ENCODE measurements around the gene PIH1D1. TPM values are rescaled to one million over a fixed set of nuclear protein-coding genes. Genes with fewer than 3 reads are reported as not detected.

PIH1D1 gene
- total RNA-seq, 2 experiments from 2014 or later, result 124 to 126 TPM

- intact Hi-C loops (cut with micrococcal nuclease), result no loop called here
- POLR2A ChIA-PET, result interaction anchor here (1.0 to 4.6 kb wide), 7 partner anchors 13 to 102 kb away, joined by 3 to 63 read pairs (median 11); partner anchors contain the start of gene FLT3LG
- H3K4me1 Mint-ChIP-seq (ENCODE audit: low read depth), result peaks cover 34% of the 10 kb centered on the region
- no peak for ATAC-seq
- no peaks in the 10 kb centered on the region for H3K9me3 Mint-ChIP-seq
- DNase-seq, result no peak
- TF ChIP-seq CTCF (IDR thresholded peaks at IDR 0.05), result no peak
- CTCF ChIA-PET, result no interaction called here
- H3K36me3 Mint-ChIP-seq (ENCODE audit: low read depth), result peaks cover 69% of the 10 kb centered on the region
- H3K27me3 Mint-ChIP-seq, result no peaks in the 10 kb centered on the region
- H3K4me3 Mint-ChIP-seq, result peak overlapping the region; percentile 100
- peak overlapping the region; percentile 99 for H3K27ac Mint-ChIP-seq
Observed at GRCh38 chr19:49491030-49491803, 39.6 kb upstream of the PIH1D1 start.

- DNase-seq (no peak), ATAC-seq (no peak)
- Mint-ChIP-seq H3K9me3 (no peaks in the 10 kb centered on the region), H3K4me1 (ENCODE audit: low read depth) (peaks cover 39% of the 10 kb centered on the region), H3K27ac (peak overlapping the region; percentile 99), H3K4me3 (peak overlapping the region; percentile 100), H3K36me3 (ENCODE audit: low read depth) (peaks cover 74% of the 10 kb centered on the region), H3K27me3 (no peaks in the 10 kb centered on the region)
- intact Hi-C loops (cut with micrococcal nuclease), result no loop called here
- POLR2A ChIA-PET, result interaction anchor here (0.6 to 4.6 kb wide), 12 partner anchors 12 to 103 kb away, joined by 3 to 76 read pairs (median 8); partner anchors contain the start of genes FLT3LG and NOSIP
- TF ChIP-seq CTCF (IDR thresholded peaks at IDR 0.05), result no peak
- CTCF ChIA-PET, result no interaction called here
Observed at GRCh38 chr19:49490287-49491029, 38.8 kb upstream of the PIH1D1 start.

GRCh38 chr19:49489601-49490167 lies 38.1 kb upstream of the PIH1D1 start:
- intact Hi-C loops (cut with micrococcal nuclease), result no loop called here
- no peak for TF ChIP-seq CTCF (IDR thresholded peaks at IDR 0.05)
- ChIA-PET POLR2A (interaction anchor here (0.6 to 4.6 kb wide), 20 partner anchors 12 to 324 kb away, joined by 3 to 76 read pairs (median 4); partner anchors contain the start of genes CD37, FLT3LG, NOSIP and PIH1D1), CTCF (interaction anchor here (1.3 to 2.6 kb wide), 3 partner anchors 14 to 81 kb away, joined by 3 to 8 read pairs (median 7); partner anchors contain the start of gene FLT3LG)
- H3K4me1 Mint-ChIP-seq (ENCODE audit: low read depth), result peaks cover 34% of the 10 kb centered on the region
- peaks cover 73% of the 10 kb centered on the region for H3K36me3 Mint-ChIP-seq (ENCODE audit: low read depth)
- no peak for ATAC-seq
- H3K9me3 Mint-ChIP-seq, result no peaks in the 10 kb centered on the region
- no peaks in the 10 kb centered on the region for H3K27me3 Mint-ChIP-seq
- H3K4me3 Mint-ChIP-seq, result peak overlapping the region; percentile 100
- DNase-seq, result peak; percentile 61
- H3K27ac Mint-ChIP-seq, result peak overlapping the region; percentile 99

- intact Hi-C loops (cut with micrococcal nuclease), result no loop called here
- H3K4me1 Mint-ChIP-seq (ENCODE audit: low read depth), result peaks cover 34% of the 10 kb centered on the region
- ChIA-PET POLR2A (interaction anchor here (0.6 to 4.6 kb wide), 26 partner anchors 8 to 324 kb away, joined by 3 to 76 read pairs (median 5); partner anchors contain the start of genes CD37, FLT3LG, NOSIP and PIH1D1), CTCF (interaction anchor here (1.3 to 2.6 kb wide), 4 partner anchors 13 to 81 kb away, joined by 3 to 8 read pairs (median 6); partner anchors contain the start of gene FLT3LG)
- no peaks in the 10 kb centered on the region for H3K9me3 Mint-ChIP-seq
- no peaks in the 10 kb centered on the region for H3K27me3 Mint-ChIP-seq
- no peak for DNase-seq
- no peak for TF ChIP-seq CTCF (IDR thresholded peaks at IDR 0.05)
- no peak for ATAC-seq
- peaks cover 73% of the 10 kb centered on the region for H3K36me3 Mint-ChIP-seq (ENCODE audit: low read depth)
- peak overlapping the region; percentile 100 for H3K4me3 Mint-ChIP-seq
- peak overlapping the region; percentile 99 for H3K27ac Mint-ChIP-seq
Observed at GRCh38 chr19:49488863-49489537, 37.4 kb upstream of the PIH1D1 start.

Data from activated CD8-positive, alpha-beta T cell treated with anti-CD3 and anti-CD28 coated beads for 36 hours (primary cell).